Stimulated activated CD4-positive, alpha-beta T cell treated with anti-CD3 and anti-CD28 coated beads, Interleukin-2, amount 100 ng/mL, for 24 hours (primary cell): Measurements from ENCODE around the gene SUSD1.
"Not testable (repeated sequence)": the region's sequence is repeated elsewhere in the genome, so short reads cannot be mapped to it uniquely, and the experiment has no call there.

Experiments
- DNase-seq, 2 donors: peaks; one replicate each; pipeline ENCODE4 v3.0.0-alpha.2; 2020

Gene SUSD1

GRCh38 chr9:112094241-112094640 lies 80.9 kb downstream of the SUSD1 start:
- no peak for DNase-seq

- DNase-seq: no peak
These were observed 81.3 kb downstream of the SUSD1 start for GRCh38 chr9:112093870-112094216.

DNA sequence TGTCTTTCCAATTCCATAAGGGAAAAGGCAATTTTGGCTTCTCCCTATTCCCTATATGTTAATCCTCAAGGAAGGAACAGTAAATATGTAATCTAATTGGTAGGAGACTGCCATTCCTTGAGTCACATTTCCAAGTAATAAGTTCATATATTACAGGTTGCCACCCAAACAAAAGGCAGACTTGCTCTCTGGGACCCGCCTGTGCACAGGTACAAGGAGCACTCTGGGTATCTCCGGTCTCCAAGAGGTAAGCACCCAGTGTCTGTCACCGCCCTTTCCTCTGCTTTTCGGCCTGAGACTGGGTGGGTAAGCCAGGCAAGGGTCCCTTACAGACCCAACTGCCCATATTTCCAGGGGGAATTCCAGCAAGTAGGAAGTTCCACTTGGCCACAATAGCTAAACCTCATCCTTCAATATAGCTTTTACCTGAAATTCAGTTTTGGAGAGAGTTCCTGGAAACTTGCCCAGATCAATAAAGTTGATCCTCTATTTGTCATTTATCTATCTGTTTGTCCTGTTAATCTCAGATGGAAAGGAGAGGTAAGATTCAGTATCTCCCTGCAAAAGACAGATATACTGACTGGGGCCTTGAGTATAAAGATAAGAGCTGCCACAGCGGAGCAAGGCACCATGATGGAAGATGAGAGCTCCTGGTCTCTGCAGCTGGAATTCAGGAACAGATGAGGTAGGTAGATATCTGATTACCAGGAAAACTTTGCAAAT lies 81.8 kb downstream of the SUSD1 start:
- DNase-seq: no peak

GRCh38 chr9:112091810-112092209 lies 83.3 kb downstream of the SUSD1 start:
- DNase-seq: no peak

GRCh38 chr9:112087506-112087905 lies 87.6 kb downstream of the SUSD1 start:
- DNase-seq: no peak

DNA sequence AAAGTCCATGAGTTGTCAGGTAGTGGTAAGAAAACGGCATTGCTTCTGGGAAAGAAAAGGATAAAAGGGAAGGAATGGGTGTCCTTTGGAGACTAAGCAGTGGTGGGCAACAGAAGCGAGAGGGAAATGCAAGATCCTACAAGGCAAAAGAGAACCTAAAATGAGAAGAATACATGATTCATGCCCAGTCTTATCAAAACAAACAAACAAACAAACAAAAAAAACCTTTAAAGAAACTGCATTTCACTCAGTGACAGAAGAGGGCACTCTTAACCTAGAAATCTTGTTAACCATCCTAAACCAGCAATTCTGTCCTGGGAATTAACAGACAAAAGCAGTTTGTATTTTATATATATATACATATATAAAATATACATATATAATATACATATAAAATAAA lies 88.5 kb downstream of the SUSD1 start:
- DNase-seq: no peak

DNA sequence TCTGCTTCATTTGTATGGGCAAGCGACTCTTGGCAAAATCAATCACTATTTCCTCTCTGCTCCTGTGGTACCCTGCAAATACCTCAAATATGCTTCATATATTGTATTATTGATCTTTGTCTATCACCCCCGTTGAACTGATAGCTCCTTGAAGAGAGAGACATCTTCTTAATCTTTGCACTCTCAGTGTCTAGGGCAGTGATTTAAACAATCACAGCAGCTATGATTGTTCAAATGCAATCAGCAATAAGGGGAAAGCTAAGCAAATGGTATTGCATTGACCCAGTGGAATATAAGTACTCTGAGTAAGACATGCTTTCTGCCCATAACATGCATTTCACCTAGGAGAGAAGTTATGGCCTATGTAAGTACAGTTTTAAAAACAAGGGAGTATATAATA lies 90.2 kb downstream of the SUSD1 start:
- no peak for DNase-seq

- no peak for DNase-seq
These were observed 90.8 kb downstream of the SUSD1 start for GRCh38 chr9:112084334-112084733.

DNA sequence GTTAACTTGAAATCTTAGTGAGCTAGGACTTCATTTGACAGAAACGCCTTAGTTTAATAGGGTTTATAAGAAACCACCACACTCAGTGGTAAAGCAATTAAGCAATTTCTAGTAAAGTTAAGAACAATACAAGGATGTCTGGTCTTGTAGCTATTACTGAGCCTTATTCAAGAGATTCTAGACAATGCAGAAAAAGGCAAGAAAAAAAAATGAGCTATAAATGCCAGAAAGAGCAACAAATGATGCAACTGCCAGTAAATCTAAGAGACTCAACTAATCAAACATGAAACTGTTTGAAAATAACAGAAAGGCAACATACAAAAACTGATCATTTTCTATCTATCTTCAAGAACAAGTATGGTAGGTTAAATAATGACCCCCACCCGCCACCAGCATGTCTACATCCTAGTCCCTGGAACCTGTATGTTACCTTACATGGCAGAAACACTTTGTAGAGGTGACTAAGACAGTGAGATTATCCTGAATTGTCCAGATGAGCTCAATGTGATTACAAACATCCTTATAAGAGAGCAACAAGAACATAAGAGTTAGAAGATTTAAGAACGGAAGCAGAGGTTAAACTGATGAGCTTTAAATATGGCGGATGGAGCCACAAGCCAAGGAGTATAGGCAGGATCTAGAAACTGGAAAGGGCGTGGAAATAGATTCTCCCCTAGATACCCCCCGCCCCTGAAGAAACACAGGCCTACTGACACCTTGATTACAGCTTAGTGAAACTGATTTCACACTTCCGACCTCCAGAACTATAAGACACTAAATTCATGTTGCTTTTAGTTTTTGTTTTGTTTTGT lies 93.0 kb downstream of the SUSD1 start:
- no peak for DNase-seq

DNA sequence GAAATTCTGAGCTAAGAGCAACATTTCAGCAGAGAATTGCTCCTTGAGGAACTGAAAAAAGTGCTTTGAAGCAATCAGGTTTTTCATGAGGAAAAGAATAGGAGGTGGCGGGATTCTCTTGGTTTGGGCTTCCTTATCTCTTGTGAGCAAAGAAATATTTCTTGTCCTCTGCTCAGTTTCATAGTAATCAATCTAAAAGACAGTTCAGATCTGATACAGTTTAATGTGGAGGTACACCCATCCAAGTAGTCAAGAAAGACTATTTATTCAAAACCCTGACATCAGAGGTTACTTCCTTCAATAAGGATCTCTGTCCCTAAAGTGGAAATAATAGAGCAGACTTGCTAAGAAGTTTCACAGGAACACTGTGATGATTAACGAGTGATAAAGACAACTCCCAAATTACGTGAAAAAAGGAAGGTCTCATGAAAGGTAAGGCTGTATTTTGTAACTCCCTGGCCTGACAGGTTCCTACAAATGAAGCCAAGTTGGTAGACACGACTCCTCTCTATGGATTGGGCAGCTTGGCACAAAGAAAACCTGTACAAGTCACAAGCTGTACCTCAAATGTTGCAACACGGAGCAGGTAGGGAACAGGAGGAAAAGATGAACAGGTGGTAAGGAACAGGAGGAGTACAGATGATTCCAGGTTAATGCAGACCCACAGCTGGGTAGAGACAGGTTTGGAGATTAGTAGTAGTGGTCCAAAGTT lies 94.1 kb downstream of the SUSD1 start:
- no peak for DNase-seq

DNA sequence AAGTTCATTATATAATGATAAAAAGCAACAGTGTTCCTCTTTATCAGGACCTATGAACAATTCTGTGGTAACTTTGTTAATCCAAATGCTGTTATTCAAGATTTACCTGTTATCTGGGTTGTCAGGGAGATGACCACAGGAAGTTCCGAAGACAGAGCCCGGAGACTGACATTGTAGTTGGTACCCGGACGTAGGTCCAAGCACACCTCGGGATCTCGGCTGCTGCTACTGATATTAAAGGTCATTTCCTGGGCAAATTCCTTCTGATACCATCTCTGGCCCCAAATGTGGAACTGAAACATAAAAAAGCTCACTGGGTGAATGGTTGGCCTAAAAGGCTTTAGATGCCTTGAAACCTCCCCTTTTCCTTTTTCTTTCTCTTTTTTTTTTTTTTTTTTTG lies 96.7 kb downstream of the SUSD1 start:
- no peak for DNase-seq

- DNase-seq: no peak
These were observed 98.3 kb downstream of the SUSD1 start for GRCh38 chr9:112076814-112077213.

DNA sequence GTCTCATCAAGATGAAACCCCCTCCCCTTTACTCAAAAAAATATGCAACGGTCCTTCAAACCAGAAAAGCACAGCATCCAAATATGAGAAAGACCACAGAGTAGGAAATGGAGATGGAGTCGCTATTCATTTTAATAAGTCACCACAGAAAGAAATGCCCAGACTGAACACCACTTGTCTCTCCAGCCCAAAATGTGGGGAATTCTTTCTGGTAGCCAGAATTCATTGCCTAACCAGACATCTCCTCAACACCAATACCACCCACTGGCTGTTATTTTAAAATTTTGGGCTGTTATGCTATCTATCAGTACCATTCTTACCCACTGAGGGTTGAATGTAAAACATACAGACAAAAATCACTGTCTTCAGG lies 100.1 kb downstream of the SUSD1 start:
- DNase-seq: no peak

- peak; percentile 72 to 80 for DNase-seq
These were observed 100.7 kb downstream of the SUSD1 start for GRCh38 chr9:112074250-112075008.

DNA sequence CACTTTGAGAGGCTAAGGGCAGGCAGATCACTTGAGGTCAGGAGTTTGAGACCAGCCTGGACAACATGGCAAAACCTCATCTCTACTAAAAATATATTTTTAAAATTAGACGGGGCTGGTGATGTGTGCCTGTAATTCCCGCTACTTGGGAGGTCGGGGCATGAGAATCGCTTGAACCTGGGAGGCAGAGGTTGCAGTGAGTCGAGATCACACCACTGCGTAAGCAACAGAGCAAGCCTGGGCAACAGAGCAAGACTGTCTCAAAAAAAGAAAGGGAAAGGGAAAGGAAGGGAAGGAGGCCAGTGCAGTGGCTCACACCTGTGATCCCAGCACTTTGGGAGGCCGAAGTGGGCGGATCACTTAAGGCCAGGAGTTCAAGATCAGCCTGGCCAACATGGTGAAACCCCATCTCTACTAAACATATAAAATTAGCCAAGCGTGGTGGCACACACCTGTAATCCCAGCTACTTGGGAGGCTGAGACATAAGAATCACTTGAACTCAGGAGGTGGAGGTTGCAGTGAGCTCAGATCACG lies 101.4 kb downstream of the SUSD1 start:
- not testable (repeated sequence) for DNase-seq

GRCh38 chr9:112072721-112073638 lies 102.1 kb downstream of the SUSD1 start:
- DNase-seq: no peak

DNA sequence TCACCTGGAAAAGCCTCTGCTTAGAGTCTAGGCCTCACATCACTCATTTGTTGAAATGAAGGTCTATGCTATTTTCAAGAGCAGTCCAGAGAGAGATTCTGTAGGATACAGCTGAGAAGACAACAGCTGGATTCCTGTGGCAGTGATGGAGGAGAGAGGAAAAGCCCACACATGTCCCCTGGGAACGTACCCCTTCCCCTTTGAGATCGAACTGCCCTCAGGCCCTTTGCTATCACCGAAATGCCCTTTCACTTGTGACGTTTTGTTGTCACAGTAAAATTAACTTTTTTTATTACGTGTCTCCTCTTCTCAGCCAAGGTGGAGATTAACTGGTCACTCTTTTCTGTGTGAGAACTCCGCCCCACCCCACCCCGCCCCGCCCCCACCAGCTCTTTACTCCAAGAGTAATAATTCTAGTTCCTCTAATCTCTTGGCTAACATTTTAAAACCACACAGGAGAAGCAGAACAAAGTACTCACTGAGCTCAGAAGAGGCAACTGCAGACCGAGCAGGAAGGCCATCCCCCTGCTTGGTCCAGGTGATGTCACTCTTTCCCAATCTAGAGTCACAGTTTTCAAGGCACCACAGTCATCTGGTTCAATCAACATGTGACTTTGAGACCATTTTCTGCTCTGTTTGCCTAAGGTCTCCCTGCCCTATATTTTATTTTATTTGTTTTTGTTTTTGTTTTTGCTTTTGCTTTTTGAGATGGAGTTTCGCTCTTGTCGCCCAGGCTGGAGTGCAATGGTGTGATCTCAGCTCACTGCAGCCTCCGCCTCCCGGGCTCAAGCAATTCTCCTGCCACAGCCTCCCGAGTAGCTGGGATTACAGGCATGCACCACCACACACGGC lies 105.6 kb downstream of the SUSD1 start:
- DNase-seq: no peak

- DNase-seq: no peak
These were observed 109.1 kb downstream of the SUSD1 start for GRCh38 chr9:112065806-112066606.

- DNase-seq: no peak
These were observed 110.2 kb downstream of the SUSD1 start for GRCh38 chr9:112064871-112065270.

- DNase-seq: no peak
These were observed 111.5 kb downstream of the SUSD1 start for GRCh38 chr9:112063586-112063985.
